Mucosa of descending colon (tissue), 3 donors: ENCODE data around the gene NBPF20. TPM values are rescaled to one million over a fixed set of nuclear protein-coding genes. Genes with fewer than 3 reads are reported as not detected.
"Not testable (repeated sequence)": the region's sequence is repeated elsewhere in the genome, so short reads cannot be mapped to it uniquely, and the experiment has no call there.

Experiments used
- ATAC-seq: fragments of 200-7000 bp; cut with Tn5 transposase; one replicate; pipeline ENCODE4 v1.9.1; 2020; ENCODE audit warnings: mild to moderate bottlenecking, moderate library complexity
- DNase-seq, 3 donors: peaks; one replicate each; pipeline ENCODE4 v3.0.0-alpha.2; 2020
- H3K36me3 ChIP-seq: fragments of 200-600 bp; one replicate; pipeline ENCODE4 v1.8.0; 2021; ENCODE audit warnings: low read depth, mild to moderate bottlenecking
- H3K4me1 ChIP-seq: fragments of 200-600 bp; one replicate; pipeline ENCODE4 v1.8.0; 2021; ENCODE audit warnings: low read depth, mild to moderate bottlenecking
- H3K4me3 ChIP-seq: fragments of 200-600 bp; one replicate; pipeline ENCODE4 v1.8.0; 2021; ENCODE audit warnings: mild to moderate bottlenecking
- H3K9me3 ChIP-seq: fragments of 200-600 bp; one replicate; pipeline ENCODE4 v1.8.0; 2021; ENCODE audit warnings: mild to moderate bottlenecking
- CTCF ChIP-seq: fragments of 200-600 bp; IDR thresholded peaks from one replicate; pipeline ENCODE4 v1.8.0; 2022; ENCODE audit warnings: antibody characterized with exemption, mild to moderate bottlenecking
- intact Hi-C, 2 donors: fragments of 100-400 bp; cut with DNase I in 1 of 2; cut with micrococcal nuclease in 1 of 2; formaldehyde crosslinking; loops; one replicate each; pipeline versions ENCODE4 v1.11.0 to v1.11.1; 2022; cut with DNase I, micrococcal nuclease
- long read RNA-seq, 2 donors: library from polyadenylated mRNA; unstranded; transcript quantifications; one replicate each; pipeline ENCODE4 v2.0.0, GENCODE V29; 2019 to 2021
- total RNA-seq, 3 donors: library from RNA; stranded (reverse); fragmentation: NEBNext Ultra II Directional in 2 of 3; extraction: Animal tissue kit (Norgen Biotek cat#: 25700) in 2 of 3; gene quantifications; one replicate each; pipeline versions ENCODE4 v1.2.1 to v1.2.4, GENCODE V29; 2021 to 2023
- donor health status: DM: no; HTN: no; CAD: no; lungs with moderate emphysema.
- donor health status: DM: no; HTN: no; CAD: no.
- donor health status: DM: no; HTN: yes; CAD: no.

The NBPF20 gene
- total RNA-seq, result 1 to 10 TPM; 2.0 to 4.6 (median 2.7) TPM
- long read RNA-seq, donor 1, partial matches to known transcripts, result 2 of 6 reads
- long read RNA-seq, donor 1, other reads (novel, unspliced or antisense), result 4 of 6 reads
- long read RNA-seq, donor 2, result 0 reads

GRCh38 chr1:145425436-145426029, at the start of gene NBPF20:
TSS of gene NBPF20 (minus strand) at chr1:145425603. CDS start at chr1:145405272, 20,331 bp downstream.
- DNase-seq (peak; percentile 84 to 89 (median 86)), ATAC-seq (peak; percentile 100)
- no peak for TF ChIP-seq CTCF
- intact Hi-C loops, result no loop called here
- H3K4me1 ChIP-seq, result peaks cover 3% of the 10 kb centered on the region
- H3K4me3 ChIP-seq, result peak within 1 kb of the TSS; percentile 30
- H3K9me3 ChIP-seq, result peaks cover 5% of the 10 kb centered on the region
- H3K36me3 ChIP-seq, result no peaks in the 10 kb centered on the region

- H3K4me3 ChIP-seq, H3K4me1 ChIP-seq, H3K36me3 ChIP-seq, intact Hi-C loops, H3K9me3 ChIP-seq, DNase-seq, ATAC-seq: not testable (repeated sequence)
Observed at GRCh38 chr1:145474837-145475368, 49.5 kb upstream of the NBPF20 start.

GRCh38 chr1:145472731-145473130, 47.3 kb upstream of the NBPF20 start:
- intact Hi-C loops, ATAC-seq, H3K4me3 ChIP-seq, H3K4me1 ChIP-seq, DNase-seq, H3K36me3 ChIP-seq, H3K9me3 ChIP-seq: not testable (repeated sequence)

GRCh38 chr1:145471365-145471764, 46.0 kb upstream of the NBPF20 start:
- intact Hi-C loops, result not testable (repeated sequence)

GRCh38 chr1:145465405-145466144, 40.2 kb upstream of the NBPF20 start:
- ATAC-seq (peak; percentile 92), DNase-seq (peak; percentile 55 to 77 (median 66))
- H3K4me1 ChIP-seq, intact Hi-C loops, H3K9me3 ChIP-seq, H3K4me3 ChIP-seq, H3K36me3 ChIP-seq: not testable (repeated sequence)

More at GRCh38 chr1:145471365-145471764, 46.0 kb upstream of the NBPF20 start:
- H3K4me1 ChIP-seq, ATAC-seq, H3K9me3 ChIP-seq, DNase-seq, H3K36me3 ChIP-seq, H3K4me3 ChIP-seq: not testable (repeated sequence)

GRCh38 chr1:145464708-145465336, 39.4 kb upstream of the NBPF20 start:
- ATAC-seq, H3K4me1 ChIP-seq, H3K36me3 ChIP-seq, intact Hi-C loops, DNase-seq, H3K9me3 ChIP-seq, H3K4me3 ChIP-seq: not testable (repeated sequence)

- H3K36me3 ChIP-seq, intact Hi-C loops, H3K4me1 ChIP-seq, H3K9me3 ChIP-seq, H3K4me3 ChIP-seq, DNase-seq, ATAC-seq: not testable (repeated sequence)
Observed at GRCh38 chr1:145464017-145464416, 38.6 kb upstream of the NBPF20 start.

- H3K4me3 ChIP-seq, H3K4me1 ChIP-seq, H3K36me3 ChIP-seq, DNase-seq, intact Hi-C loops, H3K9me3 ChIP-seq, ATAC-seq: not testable (repeated sequence)
Observed at GRCh38 chr1:145460684-145461083, 35.3 kb upstream of the NBPF20 start.

GRCh38 chr1:145460048-145460447, 34.6 kb upstream of the NBPF20 start:
- H3K36me3 ChIP-seq, ATAC-seq, H3K4me3 ChIP-seq, intact Hi-C loops, H3K4me1 ChIP-seq, H3K9me3 ChIP-seq, DNase-seq: not testable (repeated sequence)

- DNase-seq, intact Hi-C loops, H3K36me3 ChIP-seq, H3K9me3 ChIP-seq, H3K4me1 ChIP-seq, H3K4me3 ChIP-seq: not testable (repeated sequence)
- peak; percentile 14 for ATAC-seq
Observed at GRCh38 chr1:145459591-145459990, 34.2 kb upstream of the NBPF20 start.

GRCh38 chr1:145459063-145459462, 33.7 kb upstream of the NBPF20 start:
- H3K4me1 ChIP-seq, H3K4me3 ChIP-seq, H3K36me3 ChIP-seq, DNase-seq, H3K9me3 ChIP-seq, intact Hi-C loops, ATAC-seq: not testable (repeated sequence)

GRCh38 chr1:145454824-145455177, 29.4 kb upstream of the NBPF20 start:
- DNase-seq, H3K4me1 ChIP-seq, H3K36me3 ChIP-seq, intact Hi-C loops, H3K4me3 ChIP-seq, H3K9me3 ChIP-seq, ATAC-seq: not testable (repeated sequence)
